Tongue (tissue), 2 donors: ENCODE results near the gene CCDC142. TPM values are rescaled to one million over a fixed set of nuclear protein-coding genes. Genes with fewer than 3 reads are reported as not detected.
A peak's percentile ranks its signal among the peaks of the same experiment; 100 is the strongest.
"Not testable (repeated sequence)": the region's sequence is repeated elsewhere in the genome, so short reads cannot be mapped to it uniquely, and the experiment has no call there.

Experiments
- DNase-seq: peaks from one replicate; pipeline ENCODE4 v3.0.0-alpha.2; 2015
- total RNA-seq: library from RNA; depleted of rRNA; stranded (reverse); fragments of >200 nt; gene quantifications from one replicate; pipeline ENCODE4 v1.2.3, GENCODE V29; 2014

CCDC142 gene
- total RNA-seq, 1 donor from 2014 or later = 18.0 TPM

DNA sequence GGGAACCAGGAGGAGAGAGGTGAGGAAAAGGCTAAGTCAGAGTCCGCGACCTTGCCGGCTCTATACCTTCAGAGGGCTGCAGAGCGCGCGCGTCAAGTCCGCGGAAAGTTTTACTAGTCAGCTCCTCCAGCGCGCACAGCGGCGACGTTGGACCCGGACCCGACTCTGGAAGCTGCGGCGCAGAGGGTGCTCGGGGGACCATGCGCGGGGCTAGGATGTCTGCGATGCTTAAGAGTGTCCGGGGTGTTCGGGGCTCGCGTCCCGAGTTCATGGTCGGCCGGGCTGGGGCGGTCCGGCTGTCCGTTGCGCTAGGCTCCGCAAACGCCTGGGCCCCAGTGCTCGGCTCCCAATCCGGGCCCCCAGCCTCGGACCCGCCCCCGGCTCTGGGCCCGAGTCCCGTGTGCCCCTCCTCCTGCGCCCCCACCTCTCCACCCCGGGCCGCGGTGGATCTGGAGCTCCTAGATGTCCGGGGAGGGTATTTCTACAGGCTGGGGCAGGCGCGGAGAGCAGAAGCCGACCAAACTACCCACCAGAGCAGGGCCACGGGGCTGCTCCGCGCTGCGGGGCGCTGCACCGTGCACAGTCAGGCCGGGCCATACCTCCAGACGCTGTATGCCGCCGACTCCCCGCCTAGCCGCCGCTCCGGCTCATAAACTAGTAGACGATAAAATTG, 16.6 kb upstream of the CCDC142 start, which contains the start of gene LBX2:
TSS of gene LBX2 (minus strand) at position 337 of the 673 bp plus-strand sequence. CDS start at position 271, 66 bp downstream.
- DNase-seq = no peak

DNA sequence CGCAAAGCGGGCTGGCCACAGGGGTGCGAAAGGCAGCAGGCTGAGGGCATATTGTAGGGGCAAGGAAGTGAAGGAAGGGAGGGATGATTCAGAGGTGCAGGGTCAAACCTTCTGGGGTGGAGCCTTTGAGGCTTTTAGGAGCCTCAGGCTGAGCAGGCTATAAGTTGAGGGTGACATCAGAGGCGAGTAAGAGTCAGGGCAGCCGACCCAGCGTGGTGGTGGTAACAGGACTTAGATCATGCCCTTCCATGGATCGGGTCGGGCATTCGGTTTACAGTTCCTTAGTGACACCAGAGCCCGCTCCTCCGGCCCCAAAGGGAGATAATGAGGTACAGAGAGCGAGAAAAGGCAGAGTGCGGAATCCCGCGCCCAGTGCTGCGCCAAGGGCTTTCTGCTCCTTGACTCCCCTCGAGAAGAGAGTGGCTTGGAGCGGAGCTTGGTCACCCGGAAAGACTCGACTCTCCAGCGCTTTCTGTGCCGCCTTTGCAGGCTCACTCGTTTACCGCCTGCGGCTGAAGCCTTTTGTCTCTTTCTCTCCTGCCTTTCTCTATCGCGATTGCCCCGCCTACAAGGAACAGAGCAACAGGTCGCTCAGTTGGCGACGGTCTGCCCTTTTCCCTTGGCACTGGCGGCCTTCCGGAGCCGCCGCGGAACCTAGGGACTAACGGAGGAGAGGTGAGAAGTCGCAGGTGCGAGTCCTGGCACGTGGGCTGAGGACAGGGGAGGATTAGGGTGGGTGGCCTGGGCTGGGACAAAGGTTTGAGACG, 15.9 kb upstream of the CCDC142 start:
- DNase-seq = no peak

DNA sequence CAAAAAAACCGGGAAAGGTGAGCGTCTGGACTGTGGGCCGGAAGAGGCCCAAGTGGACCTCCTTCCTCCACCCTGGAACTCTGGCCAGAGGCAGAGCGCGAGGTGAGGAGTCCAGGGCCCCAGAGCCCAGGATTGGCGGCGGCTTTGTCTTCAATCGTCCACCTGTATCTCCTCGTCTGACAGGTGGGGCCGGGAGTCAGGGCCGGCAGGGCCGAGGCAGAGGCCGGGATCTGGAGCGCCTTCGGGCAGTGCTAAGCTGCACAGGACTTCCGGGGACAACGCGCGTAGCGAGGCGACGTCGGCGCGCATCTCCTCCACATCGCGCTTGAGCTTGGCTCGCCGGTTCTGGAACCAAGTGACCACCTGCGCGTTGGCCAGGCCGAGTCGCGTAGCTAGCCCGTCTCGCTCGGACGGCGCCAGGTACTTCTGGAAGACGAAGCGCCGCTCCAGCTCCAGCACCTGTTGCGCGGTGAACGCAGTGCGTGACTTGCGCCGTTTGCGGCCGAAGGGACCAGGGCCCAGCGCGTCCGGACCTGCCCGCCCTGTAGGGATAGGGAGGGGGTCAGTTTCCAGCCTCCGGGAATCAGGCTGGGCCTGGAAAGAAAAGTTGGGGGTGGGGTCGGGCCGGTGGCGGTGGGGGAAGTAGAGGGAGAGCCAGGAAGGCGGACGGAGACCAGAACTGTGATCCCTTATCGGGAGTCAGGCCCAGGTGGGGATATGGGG, 15.1 kb upstream of the CCDC142 start:
- DNase-seq = no peak

DNA sequence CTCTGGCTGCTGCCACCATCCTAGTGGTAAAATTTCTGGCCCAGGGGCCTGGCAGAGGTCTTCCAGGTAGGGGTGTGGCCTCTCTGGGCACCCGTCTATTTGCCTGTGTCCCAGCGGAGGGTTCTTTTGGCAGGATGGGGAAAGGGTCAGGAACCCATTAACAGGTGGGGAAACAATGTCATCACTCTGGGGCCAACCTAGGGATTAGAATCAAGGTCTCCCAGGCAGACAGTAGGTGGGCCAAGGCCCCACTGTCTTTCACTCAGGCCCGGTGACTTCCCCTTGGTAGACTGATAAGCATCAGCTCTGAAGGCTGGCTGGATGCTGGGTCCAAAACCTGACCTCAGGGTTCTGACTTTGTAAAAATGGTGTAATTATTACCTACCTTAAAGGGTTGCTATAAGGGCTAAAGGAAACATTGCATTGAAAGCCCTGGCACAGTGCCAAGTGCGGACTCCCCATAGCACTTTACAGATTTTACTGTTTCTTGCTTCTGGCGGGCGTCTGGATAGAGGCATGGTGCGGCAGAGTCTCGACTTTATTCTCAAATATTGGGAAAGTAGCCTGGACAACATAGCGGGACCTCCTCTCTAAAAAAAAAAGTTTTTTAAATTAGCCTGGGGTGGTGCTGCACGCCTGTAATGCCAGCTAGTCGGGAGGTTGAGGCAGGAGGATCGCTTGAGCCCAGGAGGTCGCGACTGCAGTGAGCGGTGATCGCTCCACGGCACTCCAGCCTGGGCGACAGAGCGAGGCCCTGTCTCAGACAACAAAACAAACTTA, 14.4 kb upstream of the CCDC142 start:
- no peak for DNase-seq

DNA sequence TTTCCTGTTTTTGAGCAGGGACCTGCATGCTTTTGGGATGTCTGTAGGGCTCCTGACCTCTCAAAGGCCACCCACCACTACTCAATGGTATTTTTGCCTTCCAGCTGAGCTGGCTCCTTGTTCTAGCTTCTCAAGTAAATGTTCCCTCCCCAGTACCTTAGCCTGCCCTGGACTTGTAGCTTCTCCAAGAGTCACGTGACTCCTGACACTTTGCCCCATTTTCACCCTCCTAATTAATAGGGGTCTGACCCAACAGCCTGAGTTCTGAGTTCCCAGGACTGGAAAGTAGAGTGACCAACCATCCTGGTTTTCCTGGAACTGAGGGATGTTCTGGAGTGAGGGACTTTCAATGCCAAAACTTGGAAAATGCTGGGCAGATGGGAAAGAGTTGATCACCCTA, 12.6 kb upstream of the CCDC142 start:
- DNase-seq = no peak

DNA sequence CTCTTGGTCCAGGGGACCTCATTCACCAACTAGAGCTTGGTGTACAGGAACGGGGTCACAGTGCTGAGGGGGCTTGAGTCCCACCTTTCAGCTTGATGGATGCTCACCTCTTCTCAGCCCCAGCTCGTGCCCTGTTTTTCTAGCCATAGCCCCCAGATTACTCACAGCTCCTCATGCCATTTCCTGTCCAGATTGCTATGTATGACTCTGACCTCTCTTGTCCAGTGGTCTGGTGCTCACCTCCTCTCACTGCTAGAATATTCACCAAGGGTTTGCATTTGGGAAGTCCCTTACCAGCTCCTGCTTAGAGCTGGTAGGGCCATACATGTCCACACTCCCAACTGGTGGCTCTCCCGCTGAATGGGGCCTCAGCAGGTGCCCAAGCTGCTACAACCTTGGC, 10.7 kb upstream of the CCDC142 start:
- no peak for DNase-seq

DNA sequence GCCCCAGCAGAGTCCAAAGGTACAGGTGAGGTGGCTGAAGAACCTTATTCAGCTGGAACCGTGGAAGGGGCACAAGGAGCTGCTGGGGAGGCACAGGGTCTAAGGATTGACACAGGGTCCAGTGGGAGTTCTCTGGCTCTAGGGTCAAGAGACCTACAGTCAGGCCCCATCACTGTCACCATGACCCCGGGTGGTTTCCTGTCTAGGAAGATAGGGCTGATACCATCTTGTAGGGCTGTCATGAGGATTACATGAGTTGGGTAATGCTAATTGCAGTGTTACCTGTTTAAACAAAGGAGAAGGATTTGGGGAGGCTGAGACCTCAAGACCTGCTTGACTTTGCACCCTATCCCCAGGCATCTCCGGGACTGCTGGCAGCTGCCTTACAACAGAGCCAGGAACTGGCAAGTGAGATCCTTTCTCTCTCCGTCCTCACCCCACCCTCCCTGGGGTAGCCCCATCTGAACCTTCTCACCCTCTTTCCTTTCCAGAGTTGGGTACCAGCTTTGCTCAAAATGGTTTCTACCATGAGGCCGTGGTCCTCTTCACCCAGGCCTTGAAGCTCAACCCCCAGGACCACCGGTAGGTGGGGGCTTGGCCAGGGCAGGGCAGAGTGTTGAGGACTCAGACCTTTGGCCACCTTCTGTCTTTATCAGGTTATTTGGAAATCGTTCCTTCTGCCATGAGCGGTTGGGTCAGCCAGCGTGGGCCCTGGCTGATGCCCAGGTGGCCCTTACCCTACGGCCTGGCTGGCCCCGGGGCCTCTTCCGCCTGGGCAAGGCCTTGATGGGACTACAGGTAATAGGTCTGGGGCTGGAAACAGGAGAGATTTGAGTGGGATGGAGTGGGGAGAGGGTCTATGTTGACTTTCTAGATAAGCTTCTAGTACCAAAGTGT, 9.1 kb upstream of the CCDC142 start:
- no peak for DNase-seq

DNA sequence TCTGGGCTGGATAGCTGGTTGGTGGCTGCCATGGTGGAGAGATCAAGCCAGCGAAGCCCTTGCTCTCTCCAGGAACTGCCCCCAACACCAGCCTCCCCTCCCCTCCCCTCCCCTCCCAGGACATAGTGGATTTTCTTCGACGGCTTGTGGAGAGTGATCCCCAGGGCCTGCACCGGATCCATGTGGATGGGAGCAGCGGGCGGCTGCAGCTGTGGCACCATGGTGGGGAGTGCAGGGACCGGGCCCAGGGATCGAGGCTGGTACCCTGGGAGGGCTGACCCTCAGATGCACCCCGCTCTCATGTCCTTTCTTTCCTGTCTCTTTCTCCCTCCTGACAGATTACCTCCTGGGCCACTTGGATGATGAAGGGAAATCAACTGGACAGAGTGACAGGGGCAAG, 7.1 kb upstream of the CCDC142 start:
- DNase-seq = no peak

DNA sequence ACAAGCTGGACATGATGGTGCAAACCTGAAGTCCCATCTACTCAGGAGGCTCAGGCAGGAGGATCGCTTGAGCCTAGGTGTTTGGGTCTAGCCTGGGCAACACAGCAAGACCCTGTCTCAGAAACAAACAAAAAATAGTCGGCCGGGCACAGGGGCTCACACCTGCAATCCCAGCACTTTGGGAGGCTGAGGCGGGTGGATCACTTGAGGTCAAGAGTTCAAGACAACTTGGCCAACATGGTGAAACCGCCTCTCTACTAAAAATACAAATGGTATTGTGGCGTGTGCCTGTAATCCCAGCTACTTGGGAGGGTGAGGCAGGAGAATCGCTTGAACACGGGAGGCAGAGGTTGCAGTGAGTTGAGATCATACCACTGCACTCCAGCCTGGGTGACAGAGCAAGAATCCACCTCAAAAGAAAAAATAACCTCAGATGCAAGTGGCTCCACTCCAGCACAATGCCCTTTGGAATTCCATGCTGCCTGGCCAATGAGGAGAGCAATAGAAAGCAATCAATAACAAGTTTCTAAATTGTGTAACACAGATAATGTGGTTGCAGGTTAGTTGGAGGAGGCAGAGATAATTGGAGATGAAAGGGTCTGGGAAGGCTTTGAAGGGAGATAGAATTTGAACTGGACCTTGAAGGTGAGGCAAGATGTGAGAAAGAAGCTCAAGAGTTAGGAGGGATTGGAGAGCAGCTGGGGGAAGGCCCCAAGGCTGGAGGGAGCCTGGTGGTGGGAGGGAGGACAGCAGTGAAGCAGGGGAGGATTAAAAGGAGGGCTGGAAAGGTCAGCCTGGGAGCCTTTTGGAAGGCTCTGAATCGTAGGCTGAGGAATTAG, 6.1 kb upstream of the CCDC142 start:
- no peak for DNase-seq

DNA sequence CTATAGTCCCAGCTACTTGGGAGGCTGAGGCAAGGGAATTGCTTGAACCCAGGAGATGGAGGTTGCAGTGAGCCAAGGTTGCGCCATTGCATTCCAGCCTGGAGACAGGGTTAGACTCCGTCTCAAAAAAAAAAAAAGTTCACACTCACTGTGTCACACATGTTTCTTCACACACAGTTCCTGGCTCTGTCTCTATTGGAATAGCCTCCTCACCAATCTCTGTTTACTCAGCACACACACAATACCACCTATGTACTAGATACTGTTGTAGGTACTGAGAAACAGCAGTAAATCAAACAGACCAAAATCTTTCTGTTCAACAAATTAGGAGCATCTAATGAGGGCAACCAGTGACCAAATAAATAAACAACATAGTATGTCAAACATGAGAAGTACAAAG, 3.3 kb upstream of the CCDC142 start:
- no peak for DNase-seq

DNA sequence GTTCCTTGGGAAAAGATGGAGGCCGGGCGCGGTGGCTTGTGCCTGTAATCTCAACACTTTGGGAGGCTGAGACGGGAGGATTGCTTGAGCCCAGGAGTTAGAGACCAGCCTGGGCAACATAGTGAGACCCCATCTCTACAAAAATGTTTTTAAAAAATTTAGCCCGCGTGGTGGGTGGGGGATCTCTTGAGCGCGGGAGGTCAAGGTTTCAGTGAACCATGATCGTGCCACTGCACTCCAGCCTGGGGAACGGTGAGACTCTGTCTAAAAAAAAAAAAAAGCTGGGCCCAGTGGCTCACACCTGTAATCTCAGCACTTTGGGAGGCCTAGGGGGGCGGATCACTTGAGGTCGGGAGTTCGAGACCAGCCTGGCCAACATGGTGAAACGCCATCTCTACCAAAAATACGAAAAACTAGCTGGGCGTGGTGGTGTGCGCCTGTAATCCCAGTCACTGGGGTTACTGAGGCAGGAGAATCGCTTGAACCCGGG, 922 bp upstream of the CCDC142 start:
- DNase-seq = not testable (repeated sequence)

DNA sequence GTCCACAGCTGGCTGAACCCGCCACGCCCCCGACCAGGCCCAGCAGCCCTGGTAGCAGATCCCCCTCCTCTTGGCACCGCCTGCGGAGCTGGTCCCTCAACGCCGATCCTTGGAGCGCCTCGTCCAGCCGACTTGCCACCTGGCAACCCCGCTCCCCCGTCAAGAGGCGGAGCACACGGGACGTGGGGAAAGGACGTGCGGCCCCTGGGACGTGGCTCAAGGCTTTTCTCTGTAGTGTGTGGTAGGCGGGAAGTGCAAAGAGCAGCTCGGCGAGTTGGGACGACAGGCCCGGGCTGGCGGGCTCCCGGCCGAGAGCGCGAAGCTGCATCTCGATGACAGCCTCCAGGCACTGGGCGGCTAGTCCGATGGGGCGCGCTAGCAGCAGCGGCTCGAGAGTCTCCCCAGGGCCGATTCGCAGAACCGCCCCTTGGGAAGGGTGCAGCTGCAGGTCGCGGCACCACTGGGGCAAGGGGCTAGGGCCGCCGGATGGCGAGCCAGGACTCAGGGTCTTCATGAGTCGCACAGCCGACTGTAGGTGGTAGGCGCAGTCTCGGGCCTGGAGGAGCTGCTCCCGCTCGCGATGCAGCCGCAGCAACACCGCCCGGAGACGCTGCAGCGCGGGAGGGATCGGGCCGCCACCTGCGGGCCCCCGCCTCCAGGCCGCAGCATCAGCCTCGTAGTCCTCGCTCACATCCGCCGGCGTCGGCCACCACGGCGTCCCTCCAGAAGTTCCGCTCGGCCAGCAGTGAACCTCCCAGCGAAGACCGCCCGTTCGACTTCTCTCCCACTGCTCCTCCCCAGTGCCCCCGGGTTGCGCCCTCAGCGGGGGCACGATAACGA, 617 bp downstream of the CCDC142 start:
- DNase-seq = no peak

DNA sequence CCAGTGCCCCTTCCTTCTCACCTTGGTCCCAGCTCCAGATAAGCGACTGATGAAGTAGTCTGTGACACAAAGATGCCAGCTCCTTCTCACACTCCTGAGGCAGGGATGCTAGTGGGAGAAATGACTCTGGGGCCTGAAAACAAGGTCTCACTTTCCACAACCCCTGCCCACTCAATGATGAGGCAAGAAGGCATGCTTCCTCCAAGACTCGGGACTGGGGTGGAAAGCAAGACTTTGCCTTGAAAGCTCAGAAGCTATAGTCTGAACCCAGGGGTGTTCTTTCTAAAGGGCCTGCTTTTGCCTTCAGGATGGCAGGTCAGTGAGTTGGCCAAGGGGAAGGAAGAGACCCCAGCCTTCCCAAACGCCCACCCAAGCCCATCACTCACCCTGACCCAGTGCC, 1.4 kb downstream of the CCDC142 start:
- DNase-seq = no peak

DNA sequence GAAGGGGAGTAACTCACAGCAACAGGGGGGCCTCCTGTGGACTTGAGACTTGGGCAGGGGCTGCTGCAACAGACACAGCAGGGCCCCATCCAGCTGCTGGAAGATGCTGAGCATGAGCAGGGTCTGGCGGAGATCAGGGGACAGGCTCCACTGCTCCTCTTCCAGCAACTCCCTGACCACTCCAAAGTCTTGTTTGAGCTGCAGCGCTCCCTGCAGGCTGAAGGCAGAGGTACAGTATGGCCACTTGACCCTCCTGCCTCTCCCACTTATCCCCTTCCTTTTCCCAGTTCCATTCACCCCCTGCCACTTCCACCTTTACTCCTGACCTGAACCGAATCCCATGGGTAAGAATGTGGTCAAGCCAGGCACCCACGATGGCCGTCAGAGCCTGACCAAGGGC, 7.9 kb downstream of the CCDC142 start:
- DNase-seq = no peak

DNA sequence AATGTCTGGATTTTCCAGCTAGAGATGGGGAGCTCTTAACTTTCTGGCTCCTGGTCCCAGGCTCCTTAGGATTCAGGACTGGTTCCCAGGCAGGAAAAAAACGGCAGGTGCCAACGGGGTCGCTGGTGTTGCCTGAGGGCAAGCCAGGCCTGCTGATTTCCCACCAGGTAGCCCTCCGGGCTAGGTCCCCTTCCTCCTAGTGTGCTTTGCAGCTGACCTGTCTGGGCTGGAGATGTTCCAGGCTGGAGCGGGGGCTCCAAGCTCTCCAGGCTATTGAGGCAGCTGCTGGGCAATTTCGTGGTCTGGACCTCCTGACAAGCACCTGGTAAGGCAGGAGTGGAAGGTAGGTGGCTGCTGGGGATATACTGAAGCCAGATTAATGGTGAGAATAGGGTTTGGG, 8.3 kb downstream of the CCDC142 start:
- no peak for DNase-seq

DNA sequence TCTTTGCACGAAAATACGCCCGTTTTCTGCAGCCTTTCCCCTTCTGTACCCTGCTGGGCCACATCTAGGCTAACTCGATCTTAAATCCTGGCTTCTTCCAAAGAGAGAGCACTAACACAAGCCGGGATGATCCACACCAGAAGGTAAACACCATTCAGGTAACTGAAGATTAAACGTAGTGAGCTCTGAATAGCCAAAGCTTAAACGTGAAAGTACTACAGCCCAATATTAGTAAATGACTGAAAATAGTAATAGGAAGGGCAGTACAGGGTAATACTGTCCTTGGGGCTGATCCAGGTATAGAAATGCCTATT, 9.9 kb downstream of the CCDC142 start:
- no peak for DNase-seq

DNA sequence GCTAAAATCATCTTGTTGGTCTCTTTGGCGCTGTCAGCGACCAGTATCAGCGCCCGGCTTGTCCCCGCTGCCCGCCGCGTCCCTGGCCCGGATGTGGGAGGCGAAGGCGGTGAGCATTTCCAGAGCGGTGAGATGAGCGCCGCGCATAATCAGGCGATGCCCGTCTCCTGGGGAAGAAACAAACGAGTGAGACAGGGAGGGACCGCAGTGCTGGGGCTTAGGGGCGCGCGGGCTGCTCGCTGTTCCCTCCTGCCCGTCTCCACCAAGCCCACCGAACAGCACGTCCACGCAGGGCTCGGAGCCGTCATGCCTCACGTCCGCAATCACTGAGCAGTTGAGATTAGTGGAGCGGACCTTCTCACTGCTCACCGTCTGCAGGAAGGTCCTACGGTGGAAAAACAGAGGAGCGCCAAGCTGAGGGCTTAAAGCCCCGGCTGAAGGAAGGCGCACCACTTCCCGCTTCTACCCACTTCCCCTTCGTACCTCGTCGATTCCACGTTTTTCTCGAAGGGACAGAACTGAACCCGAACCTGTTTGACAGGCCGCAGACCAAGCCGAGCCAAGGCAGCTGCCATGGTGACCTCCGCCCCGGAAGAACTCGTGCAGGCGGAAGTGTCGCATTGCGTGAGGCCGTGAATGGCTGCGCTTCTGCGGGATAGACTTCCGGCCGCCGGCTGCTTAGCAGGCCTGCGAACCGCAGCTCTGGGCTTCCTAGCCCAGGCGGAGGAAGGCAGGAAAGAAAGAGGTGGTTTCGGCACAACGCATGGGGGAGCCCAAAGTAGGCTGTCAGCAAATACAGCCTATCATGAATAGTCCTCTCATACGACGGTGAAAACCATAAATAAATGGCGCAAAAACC, 10.5 kb downstream of the CCDC142 start, which contains the start of gene MRPL53:
TSS of gene MRPL53 (minus strand) at position 595 of the 859 bp plus-strand sequence. CDS start at position 575, 20 bp downstream.
- peak; percentile 98 for DNase-seq
